Transverse colon (tissue), 4 donors: ENCODE results near the gene PRKAG1.

Source experiments
- CTCF ChIP-seq, 5 experiments: fragments of 200-600 bp in 3 of 5; fragments of 450-650 bp in 2 of 5; sonication (generic) in 3 of 5; IDR thresholded peaks; 1 replicate in 2 of 5; 2 replicates in 3 of 5; pipeline ENCODE4 v1.5.1; 2016 to 2017; ENCODE audit warnings: antibody characterized with exemption in 5 of 5, inconsistent platforms in 3 of 5, mild to moderate bottlenecking in 2 of 5, moderate library complexity in 1 of 5
- POLR2A ChIP-seq: fragments of 450-650 bp; IDR thresholded peaks from one replicate; pipeline ENCODE4 v1.6.1; 2016; ENCODE audit warnings: antibody characterized with exemption, mild to moderate bottlenecking, moderate library complexity
- POLR2AphosphoS5 ChIP-seq, 3 donors: sonication (generic); formaldehyde crosslinking; IDR thresholded peaks; one replicate each; pipeline ENCODE4 v1.6.1; 2016; ENCODE audit warnings: antibody characterized with exemption in 3 of 3

GRCh38 chr12:48988030-48988649 is 30.4 kb downstream of the PRKAG1 start:
- TF ChIP-seq CTCF (IDR thresholded peaks at IDR 0.05): peak; percentile 72 to 90 (median 82)
- no peak for TF ChIP-seq POLR2AphosphoS5 (IDR thresholded peaks at IDR 0.05)
- TF ChIP-seq POLR2A: no peak
